HPDE6-E6E7 (cell line): ENCODE measurements around the gene PAXX.

Experiments used
- DNase-seq: peaks from one replicate; pipeline ENCODE4 v3.0.0; 2011; ENCODE audit warnings: missing footprints; ENCODE audit errors: extremely low spot score

The PAXX gene

DNA sequence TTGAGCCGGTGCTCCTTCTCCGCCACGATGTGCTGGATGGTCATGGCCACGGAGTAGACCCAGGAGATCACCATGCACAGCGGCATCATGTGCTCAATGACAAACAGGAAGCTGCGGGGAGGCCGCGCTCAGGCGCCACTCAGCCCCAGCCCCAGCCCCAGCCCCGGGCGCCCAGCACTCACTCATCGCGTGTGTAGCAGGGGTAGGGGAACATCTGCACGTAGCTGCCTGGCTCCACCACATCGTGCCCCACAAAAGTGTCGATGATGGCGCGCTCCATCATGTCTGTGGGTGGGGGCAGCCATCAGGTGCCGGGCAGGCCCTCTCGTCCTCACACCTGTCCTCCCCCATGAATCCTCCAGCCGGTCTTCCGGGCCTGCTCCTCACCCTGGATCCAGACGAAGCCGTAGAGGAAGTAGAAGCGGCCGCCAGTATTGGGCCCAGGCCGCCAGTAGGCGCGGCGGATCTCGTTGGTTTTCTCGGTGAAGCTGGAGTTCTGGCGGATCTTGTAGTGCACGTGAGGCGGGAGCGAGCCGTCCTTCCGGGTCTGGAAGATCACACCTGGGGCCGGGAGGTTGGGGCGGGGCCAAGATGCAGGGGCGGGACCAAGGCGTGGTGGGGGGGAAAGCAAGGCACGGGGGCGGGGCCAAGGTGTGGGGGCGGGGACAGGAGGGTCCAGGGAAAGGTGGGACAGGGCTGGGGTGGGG is 25.7 kb downstream of the PAXX start:
- DNase-seq = no peak

DNA sequence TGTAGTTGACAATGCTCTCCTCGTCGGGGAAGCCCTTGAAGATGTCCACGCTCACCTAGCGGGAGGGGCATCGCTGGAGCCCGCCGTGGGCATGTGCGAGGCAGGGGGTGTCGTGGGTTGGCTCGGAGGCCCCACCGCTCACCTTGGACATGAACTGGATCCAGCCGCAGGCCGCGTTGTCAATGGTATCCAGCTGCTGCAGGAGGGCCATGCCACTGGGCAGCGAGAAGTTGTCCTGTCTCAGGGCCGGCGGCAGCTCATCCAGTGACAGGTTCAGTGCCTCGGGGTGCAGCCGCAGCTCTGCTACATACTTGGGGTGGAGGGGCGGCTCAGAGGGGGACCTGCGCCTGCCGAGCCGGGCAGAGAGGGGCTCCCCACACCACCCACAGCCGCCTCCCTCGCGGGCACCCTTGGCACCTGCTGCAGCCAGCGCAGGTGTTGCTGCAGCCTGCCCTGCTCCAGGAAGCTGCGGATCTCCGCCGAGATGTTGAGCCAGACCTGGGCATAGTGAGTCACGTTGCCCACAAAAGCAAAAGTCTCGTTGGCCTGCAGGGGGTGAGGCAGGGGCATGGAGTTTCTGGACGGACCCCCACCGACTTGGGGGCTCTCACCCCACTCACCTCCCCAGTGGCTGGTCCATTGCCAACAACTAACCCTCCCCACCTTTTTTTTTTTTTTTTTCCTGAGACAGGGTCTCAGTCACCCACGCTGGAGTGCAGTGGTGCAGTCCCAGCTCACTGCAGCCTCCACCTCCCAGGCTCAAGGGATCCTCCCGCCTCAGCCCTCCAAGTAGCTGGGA is 26.7 kb downstream of the PAXX start:
- no peak for DNase-seq

DNA sequence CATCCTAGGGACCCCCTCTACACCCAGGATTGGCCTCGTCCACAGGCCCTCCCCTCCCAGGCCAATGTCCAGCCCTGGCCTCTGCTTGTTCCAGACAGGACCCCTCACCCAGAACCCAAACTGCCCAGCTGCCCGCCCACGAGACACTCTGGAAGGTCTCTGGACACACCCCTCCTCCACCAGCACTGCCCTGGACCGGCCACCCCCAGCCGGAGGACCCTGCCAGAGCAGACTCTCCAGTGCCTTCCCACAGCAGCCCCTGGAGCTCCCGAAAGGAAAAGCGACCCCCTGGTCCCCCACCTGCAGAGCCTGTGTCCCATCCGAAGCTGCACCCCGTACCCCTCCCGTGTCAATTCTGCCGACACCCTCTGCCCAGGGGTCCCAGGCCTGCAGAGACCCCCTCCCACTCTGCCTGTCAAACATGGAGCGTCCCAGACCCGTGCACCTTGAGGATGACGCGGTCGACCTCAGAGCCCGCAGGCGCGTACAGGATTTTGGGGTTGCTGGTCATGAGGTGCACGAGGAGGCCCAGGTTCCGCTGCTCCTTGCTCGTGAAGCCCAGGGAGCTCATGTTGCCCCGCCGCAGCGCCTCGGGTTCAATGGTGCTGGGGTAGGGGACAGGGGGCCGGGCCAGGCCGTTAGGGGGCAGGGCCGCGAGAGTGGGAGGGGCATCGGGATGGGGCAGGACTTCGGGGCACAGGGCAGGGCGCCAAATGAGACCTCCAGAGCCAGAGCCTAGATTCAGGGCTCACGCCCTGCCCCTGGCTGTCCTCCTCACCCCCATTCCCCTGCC is 27.9 kb downstream of the PAXX start:
- DNase-seq = no peak

- DNase-seq = no peak
Observed at GRCh38 chr9:137020771-137021567, 28.7 kb downstream of the PAXX start.

DNA sequence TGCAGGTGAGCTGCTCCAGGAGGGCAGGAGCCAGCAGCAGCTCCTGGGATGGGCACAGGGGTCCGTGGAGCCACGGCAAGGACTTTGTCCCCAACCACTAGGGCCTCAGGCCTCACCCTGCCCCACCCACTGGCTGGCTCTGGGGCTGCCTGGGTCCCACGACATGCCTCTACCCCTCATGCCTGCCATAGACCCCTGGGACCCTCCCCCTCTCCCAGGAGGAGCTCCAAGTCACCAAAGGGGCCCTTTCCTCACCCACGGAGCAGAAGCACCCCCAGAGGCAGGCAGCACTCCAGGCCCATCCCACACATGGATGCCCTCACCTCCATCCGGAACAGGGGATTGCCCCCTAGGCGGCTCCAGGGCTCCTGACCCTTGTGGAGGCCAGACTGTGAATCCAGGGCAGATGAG is 29.4 kb downstream of the PAXX start:
- no peak for DNase-seq

DNA sequence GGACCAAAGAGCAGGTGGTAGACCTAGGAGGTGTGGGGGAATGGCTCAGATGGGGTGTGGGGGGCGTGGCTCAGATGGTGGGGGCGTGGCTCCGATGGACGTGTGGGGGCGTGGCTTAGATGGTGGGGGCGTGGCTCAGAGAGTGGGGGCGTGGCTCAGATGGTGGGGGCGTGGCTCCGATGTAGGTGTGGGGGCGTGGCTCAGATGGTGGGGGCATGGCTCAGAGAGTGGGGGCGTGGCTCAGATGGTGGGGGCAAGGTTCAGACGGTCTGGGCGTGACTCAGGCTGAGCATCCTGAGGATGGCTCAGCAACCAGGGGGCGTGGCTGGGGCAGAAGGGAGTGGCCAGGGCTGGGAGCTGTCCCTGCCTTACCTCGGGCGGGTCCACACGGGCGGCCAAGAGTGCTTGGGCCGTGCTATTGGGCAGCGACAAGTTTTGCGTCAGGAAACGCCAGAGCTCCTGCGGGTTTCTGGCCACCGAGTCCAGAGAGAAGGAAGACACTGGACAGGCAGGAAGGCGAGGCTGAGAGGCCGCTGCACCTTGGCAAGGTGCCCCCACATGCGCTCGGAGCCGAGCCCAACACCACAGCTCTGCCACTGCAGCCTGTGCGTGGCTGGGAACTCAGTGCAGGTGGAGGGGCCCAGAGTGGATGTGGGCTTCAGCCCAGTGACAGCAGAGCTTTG is 29.9 kb downstream of the PAXX start:
- no peak for DNase-seq

- no peak for DNase-seq
Observed at GRCh38 chr9:137022662-137023008, 30.4 kb downstream of the PAXX start.

- DNase-seq = no peak
Observed at GRCh38 chr9:137023157-137023556, 30.9 kb downstream of the PAXX start.

DNA sequence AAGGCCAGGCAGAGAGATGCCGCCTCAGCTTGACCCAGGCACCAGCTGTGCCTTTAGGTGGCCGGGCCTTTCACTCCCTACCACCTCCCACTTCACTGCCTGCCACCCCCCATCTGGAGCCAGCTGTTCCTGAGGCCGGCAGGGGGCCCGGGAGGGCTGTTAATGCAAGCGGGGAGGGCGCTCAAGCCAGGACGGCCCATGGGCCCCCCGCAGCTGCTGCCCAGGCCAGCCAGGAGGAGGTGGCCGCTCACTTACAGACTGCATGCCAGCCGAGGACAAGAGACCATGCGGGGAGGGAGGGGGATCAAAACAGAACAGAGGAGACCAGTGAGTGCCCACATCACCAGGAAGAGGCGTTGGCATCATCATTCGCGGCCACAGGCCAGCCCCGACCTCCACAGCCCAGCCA is 31.4 kb downstream of the PAXX start:
- DNase-seq = no peak

GRCh38 chr9:137025517-137025966 is 33.3 kb downstream of the PAXX start:
- DNase-seq = no peak

GRCh38 chr9:137026384-137026783 is 34.2 kb downstream of the PAXX start:
- DNase-seq = no peak

DNA sequence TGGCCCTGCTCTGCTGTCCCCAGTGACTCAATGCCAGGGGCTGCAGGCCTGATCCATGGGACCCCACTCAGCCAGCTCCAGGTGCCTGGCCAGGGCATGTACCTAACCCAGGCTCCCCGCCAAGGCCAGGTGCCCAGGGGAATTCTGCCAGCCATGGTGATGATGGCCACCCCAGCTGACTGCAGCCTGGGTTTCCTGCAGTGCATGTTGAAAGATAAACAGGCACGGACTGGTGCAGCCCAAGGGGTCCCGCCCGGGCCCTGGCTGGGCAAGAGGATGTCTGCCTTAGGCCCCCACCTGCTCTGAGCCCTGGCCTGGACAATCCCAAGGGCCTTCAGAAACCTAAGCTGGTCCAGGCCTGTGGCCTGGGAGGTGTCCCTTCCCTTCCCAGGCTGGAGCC is 34.6 kb downstream of the PAXX start:
- no peak for DNase-seq

DNA sequence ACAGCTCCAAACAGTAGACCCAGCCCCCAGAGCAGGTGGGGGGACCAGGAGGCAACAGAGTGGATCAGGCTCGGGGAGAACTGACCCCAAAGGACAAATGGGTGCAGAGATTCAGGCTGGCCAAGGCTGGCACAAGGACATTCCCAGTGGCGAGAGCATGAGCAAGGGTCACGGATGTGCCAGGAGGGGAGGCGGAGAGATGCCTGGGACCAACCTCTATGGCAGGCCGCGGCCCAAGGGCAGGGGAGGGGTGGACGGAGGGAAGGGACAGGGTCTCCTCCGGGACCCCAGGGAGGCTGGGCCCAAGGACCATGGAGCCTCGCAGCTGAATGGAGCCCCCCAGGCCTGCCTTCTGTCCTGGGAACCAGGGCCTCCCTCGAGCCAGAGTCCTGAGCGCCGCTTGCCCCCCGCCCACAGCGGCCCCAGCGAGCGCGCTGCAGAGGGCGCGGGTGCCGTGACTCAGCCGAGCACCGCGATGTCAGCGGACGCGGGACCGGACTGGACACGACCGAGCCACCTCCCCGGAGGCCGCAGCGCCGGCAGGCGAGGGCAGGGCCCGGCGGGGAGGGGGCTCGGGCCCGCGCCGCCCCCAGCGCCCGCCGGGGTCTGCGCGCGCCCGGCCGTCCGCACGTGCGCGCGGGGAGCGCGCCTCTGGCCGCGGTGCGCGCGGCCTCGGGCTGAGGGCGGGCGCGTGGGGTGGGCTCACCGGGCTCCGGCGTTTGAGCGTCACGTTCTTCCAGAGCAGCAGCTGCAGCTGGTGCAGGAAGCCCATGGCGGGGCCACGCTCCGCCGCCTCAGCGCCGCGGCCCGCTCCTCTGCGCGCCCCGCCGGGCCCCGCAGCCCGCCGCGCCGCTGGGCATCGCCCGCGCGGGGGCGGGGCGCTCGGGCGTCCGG is 35.4 kb downstream of the PAXX start, which contains the start of gene ABCA2:
TSS of gene ABCA2 (minus strand) at position 869 of the 894 bp plus-strand sequence. CDS start at position 772, 97 bp downstream.
- no peak for DNase-seq

DNA sequence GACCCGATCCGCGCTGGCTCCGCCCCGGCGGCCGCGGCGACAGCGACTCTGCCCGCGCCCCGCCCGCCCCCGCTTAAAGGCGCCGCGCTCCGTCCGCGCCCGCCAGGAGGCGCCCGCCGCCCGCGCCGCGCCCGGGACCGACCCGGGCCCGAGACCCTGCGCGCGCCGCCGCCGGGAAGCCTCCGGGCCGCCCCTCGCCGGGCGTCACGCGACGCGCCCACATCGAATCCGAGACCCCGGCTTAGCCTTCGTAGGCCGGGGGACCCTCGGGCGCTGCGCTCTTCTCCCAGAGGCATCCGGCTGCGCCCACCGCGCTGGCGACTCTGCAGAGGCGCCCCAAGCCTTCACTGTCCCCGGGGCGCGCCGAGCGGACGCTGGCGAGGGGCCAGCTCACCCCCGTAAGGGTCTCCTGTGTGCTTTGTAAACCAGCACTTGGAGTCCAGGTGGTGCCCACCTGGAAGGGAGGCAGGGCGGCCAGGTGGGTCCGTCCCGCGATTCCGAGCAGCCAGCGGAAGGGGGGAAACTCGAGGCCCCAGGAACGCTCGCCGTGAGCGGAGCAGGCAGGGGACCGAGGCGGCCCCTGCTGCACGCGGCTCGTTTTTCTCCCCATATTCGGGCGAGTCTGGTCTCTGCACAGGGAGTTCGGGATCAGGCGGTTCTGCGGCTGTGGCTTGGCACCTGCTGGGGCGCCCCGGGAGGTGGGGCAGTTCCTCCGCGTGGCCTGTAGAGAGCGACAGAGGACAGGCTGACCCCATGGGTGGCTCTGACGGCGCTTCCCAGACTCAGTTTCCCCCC is 36.2 kb downstream of the PAXX start:
- no peak for DNase-seq

DNA sequence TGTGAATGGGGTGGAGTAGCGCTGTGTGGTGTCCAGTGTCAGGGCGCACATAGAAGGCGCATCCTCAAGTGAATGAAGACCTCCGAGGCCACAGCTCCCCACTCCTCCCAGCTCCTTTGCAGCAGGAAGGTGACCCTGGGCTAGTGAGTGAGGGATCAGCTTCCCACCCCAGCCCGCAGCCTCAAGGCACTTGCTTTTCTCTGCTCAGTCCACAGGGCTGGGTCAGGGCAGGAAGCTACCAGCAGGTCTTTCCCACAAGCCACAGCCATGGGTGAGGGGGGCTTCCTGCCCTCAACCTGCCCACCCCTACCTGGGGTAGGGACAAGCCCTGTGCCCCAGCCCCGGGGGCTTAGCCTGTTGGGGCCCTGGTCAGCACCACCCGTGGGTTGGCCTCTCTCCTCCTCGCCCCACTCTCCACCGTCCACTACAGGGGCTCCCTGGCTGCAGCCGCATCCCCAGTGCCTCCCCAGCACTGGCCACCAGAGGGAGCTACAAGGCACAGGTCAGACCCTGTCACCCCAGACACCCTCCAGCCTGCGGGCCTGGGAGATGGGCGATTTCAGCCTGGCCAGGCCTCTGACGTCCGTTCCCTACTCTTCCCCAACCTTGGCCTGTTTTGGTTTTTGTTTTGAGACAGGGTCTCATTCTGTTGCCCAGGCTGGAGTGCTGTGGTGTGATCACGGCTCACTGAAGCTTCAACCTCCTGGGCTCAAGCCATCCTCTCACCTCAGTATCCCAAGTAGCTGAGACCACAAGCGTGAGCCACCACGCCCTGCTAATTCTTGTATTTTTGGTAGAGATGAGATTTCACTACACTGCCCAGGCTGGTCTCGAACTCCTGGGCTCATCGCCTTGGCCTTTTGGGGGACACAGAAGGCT is 37.1 kb downstream of the PAXX start:
- no peak for DNase-seq

GRCh38 chr9:137030006-137030405 is 37.8 kb downstream of the PAXX start:
- DNase-seq = no peak

DNA sequence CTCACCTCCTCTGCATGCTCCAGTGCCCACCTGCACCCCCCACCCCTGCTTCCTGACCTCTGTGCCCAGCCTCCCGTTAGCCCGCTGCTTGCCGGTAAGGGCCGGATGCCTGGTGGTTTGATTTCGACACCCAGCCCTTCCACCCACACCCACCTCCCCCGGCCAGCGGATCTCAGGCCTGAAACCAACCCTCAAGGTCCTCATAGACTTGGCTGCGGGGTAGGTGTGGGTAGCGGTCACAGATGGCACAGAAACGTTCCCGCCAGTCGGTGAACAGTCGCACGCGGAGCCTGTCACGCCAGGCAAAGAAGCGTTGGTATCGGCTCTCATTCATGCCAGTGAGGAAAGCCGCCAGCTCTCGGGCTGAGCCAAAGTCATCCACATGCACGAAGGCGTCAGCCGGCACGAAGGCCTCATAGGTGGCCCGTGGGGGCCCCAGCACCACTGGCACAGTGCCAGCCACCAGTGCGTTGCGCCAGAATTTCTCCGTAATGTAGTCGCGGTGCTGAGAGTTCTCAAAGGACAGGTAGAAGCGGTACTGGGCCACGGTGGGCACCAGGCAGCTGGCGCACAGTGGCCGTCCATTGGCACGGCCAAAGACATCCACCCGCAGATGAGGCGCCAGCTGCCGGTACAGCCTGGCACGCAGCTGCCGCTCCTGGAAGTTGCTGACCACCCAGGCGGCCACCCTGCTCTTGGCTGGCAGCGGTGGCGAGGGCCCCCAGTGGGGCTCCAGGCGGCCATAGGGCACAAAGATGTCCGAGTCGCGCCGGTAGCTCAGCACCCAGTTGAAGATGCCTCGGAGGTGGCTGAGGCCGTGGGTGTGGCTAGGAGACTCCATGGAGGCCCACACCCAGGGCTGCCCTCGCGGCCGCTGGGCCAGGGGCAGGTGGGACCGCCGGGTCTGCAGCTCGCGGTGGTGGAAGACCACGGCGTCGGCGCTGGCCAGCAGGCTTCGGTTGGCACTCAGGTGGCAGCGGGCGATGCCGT is 38.6 kb downstream of the PAXX start:
- no peak for DNase-seq
